GM18502 (cell line): ENCODE results near the gene TMEFF1.
"Not testable (repeated sequence)": the region's sequence is repeated elsewhere in the genome, so short reads cannot be mapped to it uniquely, and the experiment has no call there.

Experiments used
- ATAC-seq: cut with Tn5 transposase; IDR thresholded peaks from one replicate; pipeline ENCODE4 v1.9.1; 2021; ENCODE audit warnings: mild to moderate bottlenecking; ENCODE audit not compliant: unreplicated experiment, poor library complexity

Gene TMEFF1

GRCh38 chr9:100486479-100487176 is 13.7 kb downstream of the TMEFF1 start:
- no peak for ATAC-seq

GRCh38 chr9:100488177-100488576 is 15.2 kb downstream of the TMEFF1 start:
- no peak for ATAC-seq

DNA sequence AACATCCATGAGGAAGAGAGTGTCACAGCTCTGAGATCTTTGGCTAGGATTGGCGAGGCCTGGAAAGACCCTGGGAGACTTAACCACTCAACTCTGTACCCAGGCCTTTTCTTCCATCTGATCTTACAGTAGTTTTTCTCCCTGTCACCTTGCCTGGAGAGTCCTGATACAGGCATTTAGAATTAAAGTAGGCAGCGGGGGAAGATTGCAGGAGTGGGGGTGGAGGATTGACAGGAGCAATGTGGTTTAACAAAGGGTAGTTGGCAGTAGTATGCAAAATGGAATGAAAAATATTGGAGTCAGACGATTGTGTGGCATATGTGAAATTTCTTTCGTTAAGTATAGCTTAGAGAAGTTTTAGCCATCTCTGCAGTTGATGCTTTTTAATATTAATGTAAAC is 16.9 kb downstream of the TMEFF1 start:
- ATAC-seq, result no peak

GRCh38 chr9:100492952-100493351 is 20.0 kb downstream of the TMEFF1 start:
- no peak for ATAC-seq

GRCh38 chr9:100498592-100498991 is 25.6 kb downstream of the TMEFF1 start:
- ATAC-seq, result no peak

- ATAC-seq, result no peak
Measured at GRCh38 chr9:100499460-100499859, 26.5 kb downstream of the TMEFF1 start.

DNA sequence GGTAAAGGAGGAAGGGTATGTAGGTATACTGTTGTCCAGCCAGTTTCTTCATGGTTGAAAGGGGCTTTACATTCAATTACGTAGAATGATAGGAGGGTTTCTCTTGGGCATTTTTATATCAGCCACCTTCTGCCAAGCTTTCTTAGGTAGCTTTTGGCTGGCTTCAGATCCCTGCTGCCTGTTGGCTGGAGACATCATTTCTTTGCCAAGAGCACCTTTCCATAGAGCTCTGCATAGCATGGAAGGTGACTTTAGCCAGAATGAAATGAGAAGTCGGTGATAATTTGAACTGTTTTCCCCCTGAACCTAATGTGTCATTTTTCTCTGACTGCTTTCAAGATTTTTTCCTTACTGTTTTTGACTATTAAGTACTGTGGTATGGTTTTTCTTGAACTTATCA is 26.9 kb downstream of the TMEFF1 start:
- ATAC-seq, result no peak

GRCh38 chr9:100505564-100506159 is 32.7 kb downstream of the TMEFF1 start:
- ATAC-seq, result peak; percentile 75

GRCh38 chr9:100507350-100507749 is 34.4 kb downstream of the TMEFF1 start:
- peak; percentile 62 for ATAC-seq

DNA sequence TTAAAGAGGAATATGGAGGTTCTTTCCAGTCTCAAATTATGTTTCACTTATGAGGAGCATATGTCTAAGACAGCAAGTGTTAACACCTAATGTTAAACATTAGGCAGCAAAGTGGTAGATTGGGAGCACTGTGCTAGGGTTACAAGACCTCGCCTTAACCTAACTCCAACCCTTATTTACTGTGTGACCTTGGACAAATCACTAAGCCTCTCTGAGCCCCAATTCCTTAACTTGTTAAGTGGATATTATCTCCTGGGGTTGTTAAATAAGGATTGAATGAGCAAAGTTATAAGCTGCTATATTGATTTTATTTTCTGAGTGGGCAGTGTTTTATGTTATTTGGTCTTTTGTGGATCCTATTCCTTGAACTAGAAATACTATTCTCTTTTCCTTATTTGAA is 38.3 kb downstream of the TMEFF1 start:
- ATAC-seq, result no peak

DNA sequence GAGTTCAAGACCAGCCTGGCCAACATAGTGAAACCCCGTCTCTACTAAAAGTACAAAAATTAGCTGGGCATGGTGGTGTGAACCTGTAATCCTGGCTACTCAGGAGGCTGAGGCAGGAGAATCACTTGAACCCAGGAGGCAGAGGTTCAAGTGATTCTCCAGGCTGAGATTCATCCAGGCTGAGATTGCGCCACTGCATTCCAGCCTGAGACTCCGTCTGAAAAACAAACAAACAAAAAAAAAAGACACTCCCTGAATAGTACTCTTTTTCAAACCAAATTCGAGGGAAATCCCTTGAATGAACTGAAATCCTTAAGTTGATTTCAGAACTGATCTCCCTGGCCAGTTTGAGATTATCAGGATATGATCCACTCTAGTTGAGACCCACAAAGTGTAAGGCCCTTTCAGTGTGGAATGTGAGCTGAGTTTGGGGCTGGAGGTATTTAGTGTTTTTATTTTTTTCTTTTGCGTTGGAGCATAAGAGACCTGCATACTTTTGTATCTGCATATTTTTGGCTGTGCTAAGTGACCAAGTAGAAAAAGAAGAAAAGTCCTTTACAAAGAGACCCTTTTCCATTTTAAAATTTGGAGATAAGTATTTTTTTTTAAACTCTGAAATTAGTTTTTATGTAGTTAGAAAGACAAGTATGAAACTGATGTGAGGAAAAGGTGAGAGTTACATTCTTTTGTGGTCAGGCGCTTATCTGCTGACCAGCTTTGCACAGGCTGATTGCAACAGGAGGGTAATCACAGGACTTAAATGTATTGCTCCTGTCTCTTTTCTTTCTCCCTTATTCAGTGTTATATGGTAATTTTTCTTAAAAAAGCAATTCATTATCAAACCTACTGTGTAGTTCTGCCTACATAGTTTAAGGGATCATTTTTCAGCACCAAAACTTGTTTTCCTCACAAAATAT is 42.9 kb downstream of the TMEFF1 start:
- no peak for ATAC-seq

- no peak for ATAC-seq
Measured at GRCh38 chr9:100521282-100521681, 48.3 kb downstream of the TMEFF1 start.

DNA sequence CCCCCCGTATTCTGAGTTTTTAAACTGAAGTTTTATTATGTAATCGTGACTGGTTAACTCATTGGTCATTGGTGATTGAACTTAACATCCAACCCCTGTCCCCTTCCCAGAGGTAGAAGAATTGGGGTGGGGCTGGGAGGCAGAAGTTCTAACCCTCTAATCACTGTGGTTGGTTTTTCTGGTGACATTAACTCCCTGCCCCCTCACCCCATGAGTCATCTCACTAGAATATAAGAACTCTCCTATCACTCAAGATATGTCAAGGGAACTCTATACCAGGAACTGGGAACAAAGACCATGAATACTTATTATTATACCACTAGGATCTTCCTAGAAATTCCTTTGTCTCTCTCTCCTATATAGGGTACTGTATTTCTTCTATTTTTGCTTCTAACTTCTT is 52.6 kb downstream of the TMEFF1 start:
- ATAC-seq, result no peak

- not testable (repeated sequence) for ATAC-seq
Measured at GRCh38 chr9:100527180-100527794, 54.3 kb downstream of the TMEFF1 start.

GRCh38 chr9:100534401-100534800 is 61.5 kb downstream of the TMEFF1 start:
- no peak for ATAC-seq

- no peak for ATAC-seq
Measured at GRCh38 chr9:100540327-100540726, 67.4 kb downstream of the TMEFF1 start.

DNA sequence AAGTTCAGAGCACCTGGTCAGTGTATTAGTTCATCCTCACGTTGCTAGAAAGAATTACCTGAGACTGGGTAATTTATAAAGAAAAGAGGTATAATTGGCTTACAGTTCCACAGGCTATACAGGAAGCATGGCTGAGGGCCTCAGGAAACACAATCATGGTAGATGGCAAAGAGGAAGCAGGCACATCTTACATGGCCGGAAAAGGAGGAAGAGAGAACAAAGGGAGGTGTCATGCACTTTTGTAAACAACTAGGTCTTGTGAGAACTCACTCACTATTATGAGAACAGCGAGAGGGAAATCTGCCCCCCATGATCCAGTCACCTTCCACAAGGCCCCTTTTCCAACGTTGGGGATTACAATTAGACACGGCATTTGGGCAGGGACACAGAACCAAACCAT is 76.1 kb downstream of the TMEFF1 start:
- no peak for ATAC-seq

DNA sequence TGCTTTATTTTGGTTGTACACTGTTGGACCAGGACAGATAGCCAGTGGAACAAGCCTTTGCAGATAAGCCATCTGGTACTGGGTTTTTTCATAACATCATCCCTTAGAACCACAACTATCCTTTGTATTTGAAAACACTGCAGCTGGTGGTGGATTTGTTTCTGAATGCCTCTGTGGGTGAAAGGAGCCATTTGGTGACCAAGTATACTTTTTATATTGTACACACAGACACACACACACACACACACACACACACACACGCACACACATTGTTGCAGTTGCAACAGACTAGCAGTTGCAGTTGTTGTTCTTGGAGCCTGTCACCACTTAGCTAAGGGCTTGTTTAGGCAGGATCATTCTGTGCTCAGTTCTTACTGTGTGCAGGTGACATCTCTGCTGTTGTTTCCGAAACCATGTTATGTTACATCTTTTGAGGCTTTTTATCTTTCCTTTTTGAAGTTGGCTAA is 82.0 kb downstream of the TMEFF1 start:
- peak; percentile 48 for ATAC-seq

GRCh38 chr9:100555471-100555870 is 82.5 kb downstream of the TMEFF1 start:
- peak; percentile 84 for ATAC-seq

- no peak for ATAC-seq
Measured at GRCh38 chr9:100557053-100557452, 84.1 kb downstream of the TMEFF1 start.

DNA sequence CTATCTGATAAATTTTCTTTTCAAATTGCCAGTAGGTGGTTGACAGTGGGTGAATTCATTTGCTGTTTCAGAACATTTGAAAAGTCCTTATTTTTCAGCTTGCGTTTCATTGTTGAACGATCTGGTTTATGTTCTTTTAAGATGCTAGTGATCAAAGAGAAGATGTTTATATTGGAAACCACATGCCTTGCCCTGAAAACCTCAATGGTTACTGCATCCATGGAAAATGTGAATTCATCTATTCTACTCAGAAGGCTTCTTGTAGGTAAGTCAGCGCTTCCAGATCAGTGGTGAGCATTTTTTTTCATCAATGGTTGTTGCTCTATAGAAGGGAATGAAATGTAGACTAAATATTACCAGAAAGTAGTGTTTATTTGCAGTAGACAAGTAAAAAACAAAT is 88.3 kb downstream of the TMEFF1 start:
- ATAC-seq, result no peak
